ENCODE data around the gene PTPRT.

Gene PTPRT

DNA sequence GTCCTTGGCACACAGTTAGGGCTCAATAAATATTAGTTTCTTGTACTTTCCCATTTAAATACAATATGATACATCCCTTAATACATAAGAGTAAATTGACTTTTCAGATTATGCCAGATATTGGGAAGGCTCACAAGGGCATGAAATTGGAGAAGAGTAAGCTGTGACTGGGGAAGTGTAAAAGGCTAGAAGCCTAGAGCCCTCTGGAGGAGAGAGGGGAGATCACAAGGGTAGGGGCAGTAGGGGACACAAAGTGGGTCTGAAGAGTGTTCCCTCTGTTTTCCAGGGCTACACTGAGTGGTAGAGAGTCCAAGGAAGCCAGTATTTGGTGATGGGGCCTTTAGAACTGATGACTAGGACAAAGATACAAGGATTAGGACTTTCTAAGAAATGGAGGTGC lies 1008.6 kb downstream of the PTPRT start:
- no peak for DNase-seq

DNA sequence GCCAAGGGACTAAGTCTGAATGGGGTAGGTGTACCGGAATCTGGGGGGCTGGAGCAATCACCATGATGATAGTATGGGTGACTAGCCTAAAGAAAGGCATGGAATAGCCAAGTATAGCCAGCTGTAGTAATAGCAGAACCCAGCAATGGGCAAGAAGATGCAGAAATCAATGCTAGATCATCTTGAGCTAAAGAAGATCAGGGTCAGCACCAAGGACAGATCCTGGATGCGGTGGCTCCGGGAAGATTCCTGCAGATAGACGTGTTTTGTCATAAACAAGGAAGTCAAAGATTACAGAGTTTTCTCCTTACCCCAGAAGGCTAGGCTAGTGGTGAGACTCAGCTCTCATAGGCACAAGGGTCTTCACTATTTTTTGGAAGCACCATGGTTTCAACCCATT lies 1009.9 kb downstream of the PTPRT start:
- DNase-seq = no peak

GRCh38 chr20:42173440-42173839 lies 1016.3 kb downstream of the PTPRT start:
- DNase-seq = no peak

DNA sequence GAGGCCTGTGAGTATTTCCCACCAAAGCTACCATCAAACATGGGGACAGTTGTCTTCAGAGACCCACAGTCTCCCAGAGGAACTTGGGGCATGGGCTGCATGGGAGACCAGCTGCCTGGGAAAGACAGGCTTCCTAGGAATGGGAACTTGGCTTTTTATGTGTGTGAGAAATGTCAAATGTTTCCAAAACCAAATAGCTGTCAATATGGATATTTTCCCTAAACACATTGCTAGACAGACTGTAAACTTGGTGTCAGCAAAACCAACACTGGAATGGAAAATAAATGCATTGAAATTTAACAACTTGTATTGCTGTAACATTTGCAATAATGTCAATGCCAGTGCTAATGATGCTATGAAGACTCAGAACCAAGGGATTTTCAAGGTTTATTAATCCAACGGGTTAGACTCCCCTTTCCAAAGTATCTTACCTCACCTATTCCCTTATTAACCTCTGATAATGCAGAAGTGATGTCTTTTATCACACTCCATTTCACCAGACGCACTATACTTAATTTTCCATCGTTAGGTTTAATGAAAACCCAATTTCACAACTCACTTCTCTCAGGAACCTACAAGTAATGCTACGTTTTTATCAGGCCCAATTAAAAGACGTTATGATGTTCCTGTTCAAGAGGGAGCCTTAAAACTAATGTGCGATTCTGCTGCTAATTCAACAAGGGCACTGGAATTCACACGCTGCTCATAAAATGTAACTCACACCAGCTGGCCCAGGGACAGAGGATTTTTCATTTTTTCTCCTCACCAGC lies 1025.4 kb downstream of the PTPRT start:
- no peak for DNase-seq

- DNase-seq = no peak
Measured at GRCh38 chr20:42161228-42161829, 1028.4 kb downstream of the PTPRT start.

GRCh38 chr20:42159808-42160207 lies 1029.9 kb downstream of the PTPRT start:
- no peak for DNase-seq

- DNase-seq = no peak
Measured at GRCh38 chr20:42158272-42158671, 1031.4 kb downstream of the PTPRT start.

DNA sequence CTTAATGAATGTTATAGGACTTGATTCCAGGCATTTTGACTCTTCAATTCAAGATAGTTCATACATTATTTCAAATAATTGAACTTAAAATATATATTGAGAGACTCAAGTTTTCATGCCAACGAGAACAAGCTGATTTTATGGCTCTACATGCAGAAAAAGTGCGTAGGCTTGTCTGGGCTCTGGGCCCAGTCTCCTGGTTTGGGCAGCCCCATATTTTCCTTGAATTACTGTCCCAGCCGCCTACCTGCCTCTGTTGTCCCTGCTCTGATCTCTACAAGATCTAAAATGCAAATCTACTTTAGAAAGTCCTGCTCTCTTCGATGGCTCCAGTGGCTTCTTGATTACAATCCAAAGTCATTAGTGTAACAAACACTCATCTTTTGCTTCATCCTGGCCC lies 1034.1 kb downstream of the PTPRT start:
- no peak for DNase-seq

- peak in 4 of 14 donors; percentile 2 to 7 (median 4) for DNase-seq
Measured at GRCh38 chr20:42152575-42152974, 1037.1 kb downstream of the PTPRT start.

DNA sequence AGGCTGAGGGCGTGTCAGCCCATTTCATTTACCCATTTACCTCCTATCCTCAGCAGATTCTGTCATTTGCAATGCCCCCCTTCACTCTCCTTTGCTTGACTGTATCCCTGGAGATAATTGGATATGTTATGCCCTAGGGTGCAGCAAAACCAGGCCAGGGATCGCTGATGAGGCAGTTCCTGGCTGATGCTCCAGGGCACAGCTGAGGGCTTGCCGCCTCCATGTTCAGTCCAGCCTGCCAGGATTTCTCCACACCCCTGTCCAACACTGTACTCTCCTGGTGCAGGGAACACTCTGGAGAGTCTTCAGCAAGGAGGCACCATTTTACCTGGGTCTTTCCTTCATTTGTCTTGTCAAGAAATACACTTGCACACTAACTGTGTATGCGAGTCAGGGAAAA lies 1039.5 kb downstream of the PTPRT start:
- no peak for DNase-seq

DNA sequence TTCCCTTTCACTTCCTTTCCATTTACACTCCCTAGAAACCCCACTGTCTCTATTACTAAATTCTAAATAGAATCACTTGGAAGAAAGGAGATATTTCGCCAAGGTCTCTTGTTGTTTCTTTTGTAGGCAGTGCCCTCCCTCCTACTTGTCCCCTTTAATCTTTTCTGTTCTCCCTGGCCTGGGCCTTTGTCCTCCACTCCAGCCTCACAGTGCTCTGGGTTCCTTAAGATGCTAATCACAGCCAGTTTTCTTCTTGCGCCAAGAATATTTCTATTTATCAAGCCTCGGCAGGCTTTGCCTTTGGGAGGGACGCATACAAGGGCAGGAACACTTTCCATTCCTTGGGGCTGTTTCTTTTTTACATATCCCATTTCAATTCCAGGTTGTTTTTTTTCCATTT lies 1051.0 kb downstream of the PTPRT start:
- DNase-seq = peak in 1 of 14 donors; percentile 11

GRCh38 chr20:42134265-42135098 lies 1055.2 kb downstream of the PTPRT start:
- DNase-seq = no peak

GRCh38 chr20:42130810-42131596 lies 1058.7 kb downstream of the PTPRT start:
- DNase-seq = no peak

DNA sequence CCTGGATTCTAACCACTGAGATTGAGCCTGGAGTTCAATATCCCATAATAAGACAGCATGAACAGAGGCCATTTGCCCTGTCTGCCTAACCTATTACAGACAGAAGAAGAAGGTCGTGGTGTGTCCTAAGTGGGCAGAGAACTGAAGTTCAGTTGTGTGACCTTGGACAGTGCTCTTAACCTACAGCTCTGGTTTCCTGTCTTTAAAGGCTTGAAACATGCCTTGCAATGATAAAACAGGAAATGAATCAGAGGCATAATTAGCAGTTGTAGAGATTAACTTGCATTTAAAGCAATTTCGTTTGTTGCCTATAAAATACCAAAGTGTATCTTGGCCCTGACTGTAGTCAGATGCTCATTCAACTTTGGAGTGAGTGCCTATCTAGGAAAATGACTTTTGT lies 1064.3 kb downstream of the PTPRT start:
- DNase-seq = no peak

DNA sequence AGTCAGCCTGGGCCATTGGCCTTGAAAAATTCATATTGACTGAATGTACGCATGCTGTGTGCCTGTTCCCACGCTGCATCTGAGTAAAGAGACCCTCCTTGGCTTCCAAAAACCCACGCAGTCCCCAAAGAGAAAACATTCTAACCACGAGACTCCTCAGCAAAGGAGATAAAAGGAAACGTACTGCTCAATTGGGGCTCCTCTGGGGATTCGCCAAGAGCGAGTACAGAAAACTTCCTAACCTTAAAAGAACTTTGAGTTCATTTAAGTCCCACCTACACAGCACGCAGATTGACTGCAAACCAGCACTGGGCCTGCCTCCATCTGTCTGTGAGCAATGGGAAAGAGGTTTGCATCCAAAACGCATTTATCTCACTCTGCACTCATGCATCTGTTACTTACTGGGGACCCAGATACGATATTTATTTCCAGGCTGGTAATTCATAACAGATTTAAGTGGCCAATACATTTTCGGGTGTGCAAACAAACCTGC lies 1065.7 kb downstream of the PTPRT start:
- no peak for DNase-seq

- no peak for DNase-seq
Measured at GRCh38 chr20:42118409-42119125, 1071.1 kb downstream of the PTPRT start.

DNA sequence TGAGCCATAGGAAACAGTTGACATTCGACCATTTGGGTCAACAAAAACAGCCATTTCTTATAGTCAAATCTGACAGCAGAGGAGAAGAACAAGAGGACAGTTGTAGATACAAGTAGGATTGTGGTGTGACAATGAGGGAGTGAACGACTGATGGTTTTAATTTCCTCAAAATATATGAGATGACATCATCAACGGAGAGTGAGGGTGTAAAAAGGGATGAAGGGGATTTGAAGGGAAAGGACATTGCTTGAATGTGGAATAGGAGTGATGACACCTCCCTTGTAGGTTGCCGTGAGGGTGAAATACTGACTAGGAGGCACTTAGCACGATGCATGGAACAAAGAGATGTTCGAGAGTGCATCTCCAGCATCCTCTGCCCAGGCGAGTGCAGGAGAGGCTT lies 1071.7 kb downstream of the PTPRT start:
- DNase-seq = no peak

DNA sequence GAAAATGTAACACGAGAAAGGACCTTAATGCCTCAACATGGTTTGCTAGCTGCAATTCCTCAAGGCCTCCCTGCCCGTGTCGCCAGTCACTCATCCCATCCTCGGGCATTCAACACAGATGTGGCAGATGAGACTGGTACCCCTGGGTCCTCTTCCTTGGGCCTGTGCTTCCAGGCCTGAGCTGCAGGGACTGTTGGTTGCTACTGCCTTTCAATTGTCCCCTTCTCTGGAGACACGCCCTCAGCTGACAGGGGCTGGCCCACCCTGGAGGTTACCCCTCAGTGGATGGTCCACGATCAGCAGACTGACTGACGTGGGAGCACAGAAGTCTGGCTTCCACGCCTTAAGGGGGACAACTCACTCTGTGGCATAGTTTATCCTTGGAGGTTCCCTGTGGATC lies 1076.5 kb downstream of the PTPRT start:
- DNase-seq = no peak

DNA sequence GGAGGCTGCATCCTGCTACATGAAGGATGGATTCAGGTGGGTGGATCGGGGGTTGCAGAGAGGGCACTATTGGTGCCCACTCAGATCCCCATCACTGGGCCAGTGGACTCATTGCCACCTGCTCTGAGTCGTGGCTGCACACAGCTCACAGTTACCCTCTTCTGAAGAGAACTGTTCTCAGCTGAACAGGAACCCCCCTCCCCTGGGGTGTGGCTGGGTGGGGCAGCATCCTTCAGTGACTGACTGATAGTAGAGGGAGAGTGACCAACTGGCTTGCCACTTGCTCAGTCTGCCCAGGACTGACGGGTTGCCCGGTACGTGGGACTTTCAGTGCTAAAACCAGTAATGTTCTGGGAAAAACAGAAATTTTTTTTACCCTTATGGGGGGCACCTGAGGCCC lies 1077.5 kb downstream of the PTPRT start:
- no peak for DNase-seq

DNA sequence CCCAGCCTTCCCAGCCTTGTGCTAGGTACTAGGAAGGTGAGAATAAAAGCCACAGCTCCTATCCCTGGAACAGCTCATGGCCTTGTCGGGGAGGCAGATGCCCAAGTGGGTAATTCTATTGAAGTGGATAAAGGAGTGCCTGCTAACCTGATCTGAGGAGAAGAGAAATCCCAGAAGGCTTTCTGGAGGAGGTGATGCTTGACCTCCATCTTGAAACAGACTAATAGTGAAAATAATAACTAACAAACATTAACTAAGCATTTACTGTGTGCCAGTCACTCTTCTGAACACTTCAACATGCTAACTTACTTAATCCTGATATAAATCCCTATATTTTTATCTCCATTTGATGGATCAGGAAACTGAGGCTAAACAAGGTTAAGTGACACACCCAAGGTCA lies 1078.4 kb downstream of the PTPRT start:
- no peak for DNase-seq

- DNase-seq = peak in 3 of 14 donors; percentile 0 to 13 (median 10)
Measured at GRCh38 chr20:42110301-42110700, 1079.4 kb downstream of the PTPRT start.

GRCh38 chr20:42102000-42102399 lies 1087.7 kb downstream of the PTPRT start:
- no peak for DNase-seq

Data from C1 segment of cervical spinal cord (tissue), 14 donors.